Mesenteric fat pad (tissue), 1 donor: ENCODE data around the gene CT45A7. TPM values are rescaled to one million over a fixed set of nuclear protein-coding genes. Genes with fewer than 3 reads are reported as not detected.
"Not testable (repeated sequence)": the region's sequence is repeated elsewhere in the genome, so short reads cannot be mapped to it uniquely, and the experiment has no call there.

ENCODE experiments used
- DNase-seq: peaks from one replicate; pipeline ENCODE4 v3.0.0-alpha.2; 2020; ENCODE audit warnings: low spot score
- long read RNA-seq: library from polyadenylated mRNA; unstranded; transcript quantifications from one replicate; pipeline ENCODE4 v2.0.0, GENCODE V29; 2020
- total RNA-seq: library from RNA; stranded (reverse); fragmentation: NEBNext Ultra II Directional; extraction: Animal tissue kit (Norgen Biotek cat#: 25700); gene quantifications from one replicate; pipeline ENCODE4 v1.2.1, GENCODE V29; 2021
- donor health status: DM: yes; HTN: yes; CAD: no.

The CT45A7 gene
- total RNA-seq: not detected
- long read RNA-seq: 0 reads

- not testable (repeated sequence) for DNase-seq
Measured at GRCh38 chrX:135837180-135837579, at the start of gene CT45A7. TSS of gene CT45A7 (minus strand) at chrX:135837280. CDS start at chrX:135833533, 3,747 bp downstream.

- not testable (repeated sequence) for DNase-seq
Measured at GRCh38 chrX:135882741-135883140, 45.7 kb upstream of the CT45A7 start.

- not testable (repeated sequence) for DNase-seq
Measured at GRCh38 chrX:135871712-135872111, 34.6 kb upstream of the CT45A7 start, which contains the start of gene CT45A9. TSS of gene CT45A9 (minus strand) at chrX:135871812. CDS start at chrX:135868061, 3,751 bp downstream.

- DNase-seq: not testable (repeated sequence)
Measured at GRCh38 chrX:135854438-135854837, 17.4 kb upstream of the CT45A7 start, which contains the start of gene CT45A8. TSS of gene CT45A8 (minus strand) at chrX:135854538. CDS start at chrX:135850783, 3,755 bp downstream.

GRCh38 chrX:135819912-135820311 lies 17.2 kb downstream of the CT45A7 start, which contains the start of gene CT45A2:
TSS of gene CT45A2 (minus strand) at chrX:135820012. CDS start at chrX:135816265, 3,747 bp downstream.
- not testable (repeated sequence) for DNase-seq

- DNase-seq: not testable (repeated sequence)
Measured at GRCh38 chrX:135802687-135803086, 34.4 kb downstream of the CT45A7 start, which contains the start of gene CT45A6. TSS of gene CT45A6 (minus strand) at chrX:135802787. CDS start at chrX:135798993, 3,794 bp downstream.

- DNase-seq: not testable (repeated sequence)
Measured at GRCh38 chrX:135785403-135785802, 51.7 kb downstream of the CT45A7 start, which contains the start of gene CT45A5. TSS of gene CT45A5 (minus strand) at chrX:135785503. CDS start at chrX:135781729, 3,774 bp downstream.

Other genes with a start within 250 kb of the CT45A7 start
- gene CT45A1, start 123.6 kb downstream of the CT45A7 start, total RNA-seq: not detected
- not detected for gene CT45A3, start 69.1 kb downstream of the CT45A7 start, total RNA-seq
- gene CT45A5, start 51.8 kb downstream of the CT45A7 start, total RNA-seq: not detected
- gene CT45A6, start 34.5 kb downstream of the CT45A7 start, total RNA-seq: not detected
- not detected for gene CT45A2, start 17.3 kb downstream of the CT45A7 start, total RNA-seq
- not detected for gene CT45A8, start 17.3 kb upstream of the CT45A7 start, total RNA-seq
- gene CT45A9, start 34.5 kb upstream of the CT45A7 start, total RNA-seq: not detected
- gene CT45A10, start 56.2 kb upstream of the CT45A7 start, total RNA-seq: not detected
- gene SAGE1, start 56.4 kb upstream of the CT45A7 start, total RNA-seq: not detected
- gene MMGT1, start 136.7 kb upstream of the CT45A7 start, total RNA-seq: 25.1 TPM
- 11.9 TPM for gene SLC9A6, start 148.2 kb upstream of the CT45A7 start, total RNA-seq